SU-DHL-6 (cell line): Measurements from ENCODE around the gene SMARCA1.

Experiments used
- H2AFZ ChIP-seq: fragments of 200-600 bp; sonication (generic); 2 replicates; pipeline ENCODE4 v1.6.1; 2014; ENCODE audit warnings: low read depth, mild to moderate bottlenecking, moderate library complexity, mixed read lengths, antibody characterized with exemption, low read length; ENCODE audit not compliant: severe bottlenecking
- H3F3A ChIP-seq: fragments of 200-600 bp; shearing (Covaris generic); 2 replicates; pipeline ENCODE4 v1.6.0; 2016; ENCODE audit warnings: antibody characterized with exemption, mild to moderate bottlenecking; ENCODE audit not compliant: insufficient read depth
- H3K27ac ChIP-seq: fragments of 200-600 bp; sonication (generic); 2 replicates; pipeline ENCODE4 v1.5.1; 2016; ENCODE audit warnings: low read depth, mild to moderate bottlenecking, low read length, moderate library complexity, mixed read lengths
- H3K27me3 ChIP-seq: fragments of 200-600 bp; sonication (generic), shearing (Covaris generic); 2 replicates; pipeline ENCODE4 v1.6.0; 2014; ENCODE audit warnings: mild to moderate bottlenecking, low read length
- H3K36me3 ChIP-seq: fragments of 200-600 bp; sonication (generic); 2 replicates; pipeline ENCODE4 v1.6.1; 2014; ENCODE audit warnings: mild to moderate bottlenecking, low read length, mixed read lengths
- H3K4me2 ChIP-seq: fragments of 300-600, 200-600 bp; shearing (Covaris generic), sonication (generic); 2 replicates; pipeline ENCODE4 v1.6.0; 2014; ENCODE audit warnings: low read length, low read depth, mild to moderate bottlenecking; ENCODE audit not compliant: poor library complexity, severe bottlenecking
- H3K4me3 ChIP-seq: fragments of 200-600 bp; sonication (generic); 2 replicates; pipeline ENCODE4 v1.5.1; 2014; ENCODE audit warnings: antibody characterized with exemption, low read length, mild to moderate bottlenecking, mixed read lengths; ENCODE audit not compliant: insufficient read depth, poor library complexity, severe bottlenecking
- H3K79me2 ChIP-seq: fragments of 200-600 bp; sonication (generic); 2 replicates; pipeline ENCODE4 v1.6.1; 2014; ENCODE audit warnings: mild to moderate bottlenecking, low read length, moderate library complexity; ENCODE audit not compliant: insufficient read depth
- H3K9ac ChIP-seq: fragments of 200-600 bp; sonication (generic); 2 replicates; pipeline ENCODE4 v1.7.0; 2014; ENCODE audit warnings: mild to moderate bottlenecking, low read length
- H3K9me2 ChIP-seq: fragments of 200-600 bp; sonication (generic); replicated peaks from 2 replicates; pipeline ENCODE4 v1.6.1; 2014; ENCODE audit warnings: low read length; ENCODE audit not compliant: insufficient read depth
- H3K9me3 ChIP-seq: fragments of 200-600 bp; sonication (generic); 2 replicates; pipeline ENCODE4 v1.6.1; 2014; ENCODE audit warnings: low read length, mixed read lengths; ENCODE audit not compliant: insufficient read depth
- H4K20me1 ChIP-seq: fragments of 200-600 bp; sonication (generic); 2 replicates; pipeline ENCODE4 v1.6.1; 2014; ENCODE audit warnings: low read depth, mild to moderate bottlenecking, antibody characterized with exemption, low read length, moderate library complexity, mixed read lengths
- CTCF ChIP-seq: fragments of 200-600 bp; sonication (generic); IDR thresholded peaks from one replicate; pipeline ENCODE4 v1.5.1; 2017; ENCODE audit warnings: antibody characterized with exemption, mild to moderate bottlenecking, low read length, moderate library complexity; ENCODE audit not compliant: insufficient read depth, poor library complexity, severe bottlenecking
- EZH2phosphoT487 ChIP-seq: fragments of 200-600 bp; sonication (generic), shearing (Covaris generic); conservative IDR thresholded peaks from 2 replicates; pipeline ENCODE4 v1.6.1; 2018; ENCODE audit warnings: mild to moderate bottlenecking, antibody characterized with exemption, low read length, moderate library complexity, mixed read lengths

The SMARCA1 gene

GRCh38 chrX:129488359-129488758, 34.9 kb downstream of the SMARCA1 start:
- Histone ChIP-seq H3K4me3 (no peak overlapping the region), H3F3A (no peaks in the 10 kb centered on the region), H4K20me1 (no peaks in the 10 kb centered on the region), H3K9ac (no peak overlapping the region), H3K27ac (no peak overlapping the region), H3K9me3 (no peaks in the 10 kb centered on the region), H3K4me2 (no peak overlapping the region), H2AFZ (no peak overlapping the region), H3K36me3 (no peaks in the 10 kb centered on the region), H3K9me2 (no peaks in the 10 kb centered on the region), H3K79me2 (no peaks in the 10 kb centered on the region), H3K27me3 (no peaks in the 10 kb centered on the region)
- TF ChIP-seq EZH2phosphoT487 (no peak), CTCF (no peak)

- no peak overlapping the region for H3K4me2 ChIP-seq
- H4K20me1 ChIP-seq: no peaks in the 10 kb centered on the region
- H3F3A ChIP-seq: no peaks in the 10 kb centered on the region
- no peak overlapping the region for H3K27ac ChIP-seq
- no peaks in the 10 kb centered on the region for H3K79me2 ChIP-seq
- H2AFZ ChIP-seq: no peak overlapping the region
- no peaks in the 10 kb centered on the region for H3K9me3 ChIP-seq
- no peaks in the 10 kb centered on the region for H3K27me3 ChIP-seq
- H3K9me2 ChIP-seq: no peaks in the 10 kb centered on the region
- H3K9ac ChIP-seq: no peak overlapping the region
- TF ChIP-seq EZH2phosphoT487 (no peak), CTCF (no peak)
- no peak overlapping the region for H3K4me3 ChIP-seq
- H3K36me3 ChIP-seq: no peaks in the 10 kb centered on the region
Observed at GRCh38 chrX:129480889-129481288, 42.4 kb downstream of the SMARCA1 start.

- Histone ChIP-seq H3K9ac (no peak overlapping the region), H3K4me3 (no peak overlapping the region), H3K27ac (no peak overlapping the region), H3K9me3 (no peaks in the 10 kb centered on the region), H3K27me3 (no peaks in the 10 kb centered on the region), H3K9me2 (no peaks in the 10 kb centered on the region), H4K20me1 (no peaks in the 10 kb centered on the region), H2AFZ (no peak overlapping the region), H3K4me2 (no peak overlapping the region), H3K36me3 (no peaks in the 10 kb centered on the region), H3K79me2 (no peaks in the 10 kb centered on the region), H3F3A (no peaks in the 10 kb centered on the region)
- TF ChIP-seq CTCF (no peak), EZH2phosphoT487 (no peak)
Observed at GRCh38 chrX:129478516-129478915, 44.8 kb downstream of the SMARCA1 start.
